ENCODE measurements around the gene STX10. TPM values are rescaled to one million over a fixed set of nuclear protein-coding genes. Genes with fewer than 3 reads are reported as not detected.

Gene STX10
- total RNA-seq, 1 experiment from 2014 or later: 56.9 TPM

- peak overlapping the region; percentile 65; the same call in 1 of the 2 replicates for H3K27ac Mint-ChIP-seq
- peaks cover 4% of the 10 kb centered on the region for H3K36me3 Mint-ChIP-seq
- no peaks in the 10 kb centered on the region for H3K27me3 Mint-ChIP-seq (ENCODE audit: low read depth)
- peaks cover 37% of the 10 kb centered on the region for H3K4me1 Mint-ChIP-seq
- CTCF ChIA-PET: interaction anchor here (1.0 to 1.8 kb wide), 2 partner anchors 23 to 72 kb away, joined by 3 to 15 read pairs; no protein-coding TSS in a partner anchor
- no peaks in the 10 kb centered on the region for H3K9me3 Mint-ChIP-seq
- H3K4me3 Mint-ChIP-seq: no peak overlapping the region
- DNase-seq (ENCODE audit: low spot score) (no peak), ATAC-seq (no peak)
- TF ChIP-seq ZNF396 (CRISPR knock-in tag; IDR thresholded peaks at IDR 0.05; ENCODE audit: borderline replicate concordance): no peak
- no peak for TF ChIP-seq ZNF138 (CRISPR knock-in tag; conservative IDR thresholded peaks at IDR 0.05)
- TF ChIP-seq ZSCAN18 (CRISPR knock-in tag; IDR thresholded peaks at IDR 0.05): no peak
- no peak for TF ChIP-seq SMAD4 (CRISPR knock-in tag; IDR thresholded peaks at IDR 0.05)
- TF ChIP-seq JAZF1 (CRISPR knock-in tag; IDR thresholded peaks at IDR 0.05): no peak
- TF ChIP-seq FOXJ3 (CRISPR knock-in tag; IDR thresholded peaks at IDR 0.05; ENCODE audit: borderline replicate concordance): no peak
- no peak for TF ChIP-seq TP53 (CRISPR knock-in tag; IDR thresholded peaks at IDR 0.05)
- POLR2A ChIA-PET: no interaction called here
These were observed 22.4 kb upstream of the STX10 start for GRCh38 chr19:13172346-13173138.

DNA sequence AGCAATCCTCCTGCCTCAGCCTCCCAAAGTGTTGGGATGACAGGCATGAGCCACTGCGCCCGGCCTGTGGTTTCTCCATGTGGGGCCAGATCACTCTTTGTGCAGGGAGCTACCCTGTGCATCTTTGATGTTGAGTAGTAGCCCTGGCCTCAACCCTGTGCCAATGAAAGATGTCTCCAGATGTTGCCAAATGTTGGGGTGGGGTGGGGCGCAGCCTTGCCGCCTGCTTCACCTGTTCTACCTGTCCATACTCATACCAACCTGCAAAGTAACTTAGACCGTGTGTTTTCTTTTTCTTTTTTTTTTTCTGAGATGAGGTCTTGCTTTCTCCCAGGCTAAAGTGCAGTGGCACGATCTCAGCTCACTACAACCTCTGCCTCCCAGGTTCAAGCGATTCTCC, 21.0 kb upstream of the STX10 start:
- Mint-ChIP-seq H3K36me3 (peaks cover 4% of the 10 kb centered on the region), H3K4me1 (peaks cover 48% of the 10 kb centered on the region), H3K9me3 (no peaks in the 10 kb centered on the region), H3K4me3 (no peak overlapping the region), H3K27ac (no peak overlapping the region; the same call in 1 of the 2 replicates), H3K27me3 (ENCODE audit: low read depth) (no peaks in the 10 kb centered on the region)
- ATAC-seq (no peak), DNase-seq (ENCODE audit: low spot score) (no peak)
- TF ChIP-seq, protein P1, sequence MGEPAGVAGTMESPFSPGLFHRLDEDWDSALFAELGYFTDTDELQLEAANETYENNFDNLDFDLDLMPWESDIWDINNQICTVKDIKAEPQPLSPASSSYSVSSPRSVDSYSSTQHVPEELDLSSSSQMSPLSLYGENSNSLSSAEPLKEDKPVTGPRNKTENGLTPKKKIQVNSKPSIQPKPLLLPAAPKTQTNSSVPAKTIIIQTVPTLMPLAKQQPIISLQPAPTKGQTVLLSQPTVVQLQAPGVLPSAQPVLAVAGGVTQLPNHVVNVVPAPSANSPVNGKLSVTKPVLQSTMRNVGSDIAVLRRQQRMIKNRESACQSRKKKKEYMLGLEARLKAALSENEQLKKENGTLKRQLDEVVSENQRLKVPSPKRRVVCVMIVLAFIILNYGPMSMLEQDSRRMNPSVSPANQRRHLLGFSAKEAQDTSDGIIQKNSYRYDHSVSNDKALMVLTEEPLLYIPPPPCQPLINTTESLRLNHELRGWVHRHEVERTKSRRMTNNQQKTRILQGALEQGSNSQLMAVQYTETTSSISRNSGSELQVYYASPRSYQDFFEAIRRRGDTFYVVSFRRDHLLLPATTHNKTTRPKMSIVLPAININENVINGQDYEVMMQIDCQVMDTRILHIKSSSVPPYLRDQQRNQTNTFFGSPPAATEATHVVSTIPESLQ (CRISPR knock-in tag; IDR thresholded peaks at IDR 0.05): no peak
- TF ChIP-seq ZBTB21 (CRISPR knock-in tag; IDR thresholded peaks at IDR 0.05; ENCODE audit: borderline replicate concordance) (no peak), ZMAT4 (CRISPR knock-in tag; IDR thresholded peaks at IDR 0.05) (no peak), ZNF219 (CRISPR knock-in tag; IDR thresholded peaks at IDR 0.05; ENCODE audit: borderline replicate concordance) (no peak), GABPB1 (CRISPR knock-in tag; IDR thresholded peaks at IDR 0.05) (no peak), PREB (CRISPR knock-in tag; IDR thresholded peaks at IDR 0.05; ENCODE audit: borderline replicate concordance) (no peak), SMAD3 (CRISPR knock-in tag; IDR thresholded peaks at IDR 0.05; ENCODE audit: borderline replicate concordance) (no peak), ZNF138 (CRISPR knock-in tag; conservative IDR thresholded peaks at IDR 0.05) (no peak)
- TF ChIP-seq, protein P2, sequence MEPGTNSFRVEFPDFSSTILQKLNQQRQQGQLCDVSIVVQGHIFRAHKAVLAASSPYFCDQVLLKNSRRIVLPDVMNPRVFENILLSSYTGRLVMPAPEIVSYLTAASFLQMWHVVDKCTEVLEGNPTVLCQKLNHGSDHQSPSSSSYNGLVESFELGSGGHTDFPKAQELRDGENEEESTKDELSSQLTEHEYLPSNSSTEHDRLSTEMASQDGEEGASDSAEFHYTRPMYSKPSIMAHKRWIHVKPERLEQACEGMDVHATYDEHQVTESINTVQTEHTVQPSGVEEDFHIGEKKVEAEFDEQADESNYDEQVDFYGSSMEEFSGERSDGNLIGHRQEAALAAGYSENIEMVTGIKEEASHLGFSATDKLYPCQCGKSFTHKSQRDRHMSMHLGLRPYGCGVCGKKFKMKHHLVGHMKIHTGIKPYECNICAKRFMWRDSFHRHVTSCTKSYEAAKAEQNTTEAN (CRISPR knock-in tag; IDR thresholded peaks at IDR 0.05): no peak
- ChIA-PET CTCF (interaction anchor here (2.8 kb wide), 1 partner anchor 24 kb away, joined by 11 read pairs; no protein-coding TSS in a partner anchor), POLR2A (interaction anchor here (0.6 kb wide), 1 partner anchor 1619 kb away, joined by 5 read pairs; no protein-coding TSS in a partner anchor)

All from WTC11 (cell line).